NCI-H2196 (cell line): Measurements from ENCODE around the gene ARMC7.

Experiments
- DNase-seq: peaks from one replicate; lab custom pipeline; 2025; ENCODE audit not compliant: unreplicated experiment; lab: John Stamatoyannopoulos, UW

The ARMC7 gene

DNA sequence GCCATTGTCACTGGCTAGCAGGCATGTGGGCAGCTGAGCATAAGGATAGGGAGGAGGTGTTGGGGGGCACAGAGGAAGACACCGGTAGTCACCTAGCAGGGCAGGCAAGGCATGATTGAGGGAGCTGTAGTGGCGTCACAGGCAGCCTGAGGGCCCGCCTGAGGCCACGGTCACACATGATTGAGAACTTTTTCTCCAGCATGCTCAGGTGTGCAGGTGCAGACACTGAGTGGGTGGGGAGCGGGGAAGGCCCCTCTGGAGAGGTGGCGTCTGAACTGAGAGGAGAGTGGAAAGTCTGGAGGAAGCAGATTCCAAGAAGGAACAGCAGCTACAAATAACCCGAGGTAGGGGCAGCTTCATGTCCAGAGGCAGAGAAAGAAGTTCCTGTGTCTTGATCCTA, 10.9 kb upstream of the ARMC7 start:
- no peak for DNase-seq

- no peak for DNase-seq
Observed at GRCh38 chr17:75099881-75100595, 9.7 kb upstream of the ARMC7 start.

- no peak for DNase-seq
Observed at GRCh38 chr17:75102385-75102821, 7.4 kb upstream of the ARMC7 start.

DNA sequence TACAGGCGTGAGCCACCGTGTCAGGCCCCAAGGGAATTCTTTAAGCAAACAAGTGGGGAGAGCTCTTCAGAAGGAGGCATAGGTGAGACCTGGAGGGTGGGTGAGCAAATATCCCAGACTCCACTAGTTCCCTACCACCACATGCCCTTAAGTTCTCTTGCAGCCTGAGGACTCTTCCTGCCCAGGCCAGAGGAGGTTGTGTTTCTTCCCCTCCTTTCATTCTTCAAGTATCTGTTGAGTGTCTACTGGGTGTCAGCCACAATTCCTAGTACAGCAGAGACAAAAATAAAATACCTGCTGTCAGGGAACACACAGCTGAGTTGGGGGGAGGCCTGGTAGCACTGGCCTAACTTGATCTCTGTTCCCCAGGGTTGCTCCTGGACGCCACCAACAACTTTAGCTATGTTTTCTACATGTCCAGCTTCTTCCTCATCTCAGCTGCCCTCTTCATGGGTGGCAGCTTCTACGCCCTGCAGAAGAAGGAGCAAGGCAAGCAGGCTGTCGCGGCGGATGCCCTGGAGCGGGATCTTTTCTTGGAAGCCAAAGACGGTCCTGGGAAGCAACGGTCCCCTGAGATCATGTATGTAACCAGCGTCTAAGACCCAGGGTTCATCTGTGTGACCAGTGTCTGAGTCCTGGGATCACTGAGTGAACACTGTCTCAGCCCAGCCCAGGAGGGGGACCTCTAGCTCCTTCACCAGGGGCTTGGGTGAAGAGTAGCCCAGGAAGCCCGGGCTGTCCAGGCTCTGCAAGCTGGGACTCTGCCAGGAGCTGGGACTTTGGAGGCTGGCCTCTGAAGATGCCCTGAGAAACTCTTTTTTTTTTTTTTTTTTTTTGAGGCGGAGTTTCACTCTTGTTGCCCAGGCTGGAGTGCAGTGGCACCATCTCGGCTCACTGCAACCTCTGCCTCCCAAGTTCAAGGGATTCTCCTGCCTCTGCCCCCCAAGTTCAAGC, 5.9 kb upstream of the ARMC7 start:
- DNase-seq: no peak

DNA sequence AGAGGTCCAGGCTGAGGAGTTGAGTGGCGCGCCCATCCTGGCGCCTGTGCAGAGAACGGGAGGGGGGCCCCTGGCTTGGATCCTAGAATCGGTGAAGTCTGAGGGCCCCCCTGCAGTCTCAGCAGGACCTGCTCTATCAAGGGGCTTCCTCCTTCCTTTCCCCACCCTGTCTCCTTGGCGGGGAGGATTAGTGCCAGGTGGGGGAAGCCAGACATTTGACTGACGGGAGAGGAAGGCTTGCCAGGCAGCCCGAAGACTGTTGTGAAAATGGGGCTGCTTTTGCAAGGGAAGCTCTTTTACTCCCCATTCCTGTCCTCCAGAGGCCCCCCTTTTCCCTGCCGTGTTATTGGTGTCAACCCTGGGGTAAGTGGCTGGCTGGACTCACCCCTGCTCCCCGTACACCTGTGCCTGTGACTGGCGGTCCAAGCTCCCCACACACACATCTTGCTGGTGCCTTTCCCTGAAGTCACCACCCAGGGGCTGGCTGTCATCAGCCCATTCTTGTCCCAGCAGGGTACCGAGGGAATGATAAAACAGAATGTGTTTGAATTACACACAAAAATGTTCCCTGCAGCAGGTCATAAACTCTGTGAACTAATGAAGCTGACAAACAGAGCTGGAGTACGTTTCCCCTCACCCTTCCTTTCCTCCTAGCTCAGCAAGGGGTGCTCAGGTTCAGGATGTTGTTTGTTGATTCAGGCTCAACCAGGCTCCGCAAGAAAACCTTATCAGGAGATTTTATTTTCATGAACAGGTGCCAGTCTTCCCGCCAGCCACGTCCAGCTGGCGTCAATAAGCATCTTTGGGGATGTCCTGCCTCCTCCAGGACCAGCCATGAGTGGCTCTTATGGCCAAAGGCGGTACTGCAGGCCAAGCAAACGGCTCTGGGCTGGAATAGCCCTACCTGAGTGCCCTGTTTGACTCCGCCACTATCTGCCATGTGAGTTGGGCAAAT, 4.4 kb upstream of the ARMC7 start:
- DNase-seq: peak; percentile 94

DNA sequence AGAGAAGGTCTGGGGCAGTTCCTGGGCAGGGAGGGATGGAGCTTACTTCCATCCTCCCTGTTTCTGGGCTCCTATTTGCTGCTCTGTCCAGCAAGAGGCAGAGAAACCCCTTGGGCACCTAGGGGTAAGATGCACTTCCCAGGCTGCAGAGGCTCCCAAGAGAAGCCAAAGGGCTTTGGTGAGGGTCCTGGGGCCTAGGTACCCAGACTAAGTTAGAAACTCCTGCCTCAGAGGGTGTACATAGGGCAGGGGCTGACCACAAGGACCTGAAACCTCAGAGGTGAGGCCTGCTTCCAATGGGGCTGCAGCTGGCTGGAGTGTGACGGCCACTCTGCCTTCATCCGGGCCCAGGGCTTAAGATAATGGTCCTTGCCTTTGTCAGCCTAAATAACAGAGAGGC, 1.6 kb upstream of the ARMC7 start:
- DNase-seq: no peak

- DNase-seq: no peak
Observed at GRCh38 chr17:75109046-75109406, 743 bp upstream of the ARMC7 start.

- no peak for DNase-seq
Observed at GRCh38 chr17:75110234-75110937, 617 bp downstream of the ARMC7 start.

- no peak for DNase-seq
Observed at GRCh38 chr17:75111777-75112335, 2.1 kb downstream of the ARMC7 start.

GRCh38 chr17:75113798-75114551, 4.2 kb downstream of the ARMC7 start:
- peak; percentile 85 for DNase-seq

DNA sequence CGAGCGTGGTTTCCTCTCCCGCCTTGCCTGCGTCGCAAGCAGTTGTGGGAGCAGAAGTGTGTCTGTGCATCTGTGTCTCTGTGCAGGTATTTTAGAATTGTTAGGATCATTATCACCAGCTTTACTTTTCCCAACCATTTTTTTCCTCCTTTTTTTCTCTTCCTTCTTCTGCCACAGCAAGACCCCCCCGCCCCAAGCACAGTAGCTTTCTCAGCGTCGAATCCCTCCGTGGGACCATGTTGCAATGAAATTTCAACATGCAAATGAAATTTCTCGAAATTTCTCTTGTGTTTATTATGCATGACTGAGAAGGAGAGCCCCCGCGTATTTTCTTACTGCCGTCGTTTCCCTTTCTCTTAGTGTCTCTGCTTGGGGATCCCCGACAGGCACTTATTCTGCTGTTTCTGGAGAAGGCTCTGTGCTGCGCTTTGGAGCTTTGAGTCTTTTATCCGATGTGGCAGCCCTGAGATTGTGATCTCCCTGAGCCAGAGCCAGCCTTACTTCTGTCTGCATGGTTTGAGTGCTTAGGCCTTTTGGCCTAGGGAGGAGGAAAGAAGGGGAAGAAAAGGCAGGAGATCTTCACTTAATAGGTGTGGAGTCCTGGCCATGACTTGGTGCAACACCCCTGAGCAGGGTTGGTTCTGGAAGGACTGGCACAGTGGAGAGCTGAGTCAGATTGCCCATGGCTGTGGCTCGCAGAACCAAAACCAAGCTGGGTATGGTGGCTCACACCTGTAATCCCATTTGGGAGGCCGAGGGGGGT, 5.0 kb downstream of the ARMC7 start:
- no peak for DNase-seq

DNA sequence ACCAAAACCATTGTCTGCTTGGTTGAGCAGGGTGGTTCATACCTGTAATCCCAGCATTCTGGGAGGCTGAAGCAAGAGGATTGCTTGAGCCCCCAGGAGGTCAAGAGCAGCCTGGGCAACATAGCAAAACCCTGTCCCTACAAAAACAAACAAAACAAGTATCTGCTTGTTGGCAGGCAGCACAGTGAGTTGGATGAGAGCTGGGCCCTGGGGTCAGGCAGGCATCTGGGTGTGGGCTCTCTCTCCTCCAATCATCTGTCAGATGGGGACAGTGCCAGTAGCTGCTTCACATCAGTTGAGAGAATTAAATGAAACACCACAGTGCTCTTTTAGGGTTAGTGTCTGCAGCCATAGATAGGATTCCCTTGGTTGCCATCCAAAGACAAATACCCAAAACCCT, 5.8 kb downstream of the ARMC7 start:
- DNase-seq: no peak

- DNase-seq: no peak
Observed at GRCh38 chr17:75116737-75117136, 7.0 kb downstream of the ARMC7 start.

DNA sequence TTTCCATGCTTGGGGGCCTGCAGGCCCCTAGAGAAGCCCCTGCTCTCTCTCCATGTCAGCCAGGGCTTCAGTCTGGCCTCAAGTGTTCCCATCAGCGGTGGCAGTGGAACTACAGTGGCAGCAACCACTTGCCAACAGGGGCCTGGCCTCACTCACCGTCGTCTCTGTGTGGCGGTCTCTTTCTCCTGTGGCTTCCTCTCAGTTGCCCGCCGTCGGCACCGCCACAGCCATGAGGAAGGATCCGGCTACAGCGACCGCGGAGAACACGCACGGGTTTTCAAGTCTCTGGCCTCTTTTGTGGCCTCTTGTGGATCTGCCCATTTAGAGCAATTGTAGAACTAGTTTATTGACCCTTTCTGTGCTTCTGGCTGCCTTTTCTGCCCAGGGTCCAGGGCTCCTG, 8.5 kb downstream of the ARMC7 start:
- DNase-seq: no peak

- DNase-seq: peak; percentile 78
Observed at GRCh38 chr17:75124041-75124818, 14.5 kb downstream of the ARMC7 start.

DNA sequence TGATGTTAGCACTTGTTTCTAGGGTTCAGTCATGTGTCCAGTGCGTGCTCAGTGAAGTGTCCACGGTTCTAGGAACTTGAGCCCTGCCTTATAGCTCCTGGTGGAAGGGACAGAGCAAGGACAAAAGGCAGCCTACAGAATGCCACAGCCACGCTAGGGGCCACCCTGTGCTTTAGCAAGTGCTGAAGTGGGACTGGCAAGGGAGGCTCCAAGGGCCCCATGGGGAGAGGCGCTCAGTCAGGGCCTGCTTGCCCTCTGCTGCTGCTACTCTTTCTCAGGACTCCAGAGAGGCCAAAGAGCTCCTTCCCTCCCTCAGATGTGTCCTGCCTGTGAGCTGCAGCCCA, 15.0 kb downstream of the ARMC7 start:
- no peak for DNase-seq

DNA sequence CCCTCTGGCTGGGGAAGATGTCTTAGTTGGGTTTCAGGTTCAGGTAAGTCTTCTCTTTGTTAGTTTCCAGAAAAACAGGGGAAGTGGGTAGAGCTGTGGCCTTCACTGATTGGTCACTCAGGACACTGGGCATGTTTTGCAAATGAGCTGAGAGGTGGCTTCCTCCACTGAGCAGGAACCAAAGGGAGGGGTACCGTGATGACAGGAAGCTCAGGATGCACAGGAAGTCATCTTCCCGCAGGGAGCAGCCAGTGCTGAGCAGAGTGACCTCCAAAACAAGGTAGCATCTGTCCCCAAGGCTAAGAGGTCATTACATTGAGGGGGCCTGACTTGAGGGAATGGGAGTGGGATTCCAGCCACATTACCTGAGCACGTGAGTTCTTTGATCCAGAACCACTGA, 16.2 kb downstream of the ARMC7 start:
- no peak for DNase-seq

DNA sequence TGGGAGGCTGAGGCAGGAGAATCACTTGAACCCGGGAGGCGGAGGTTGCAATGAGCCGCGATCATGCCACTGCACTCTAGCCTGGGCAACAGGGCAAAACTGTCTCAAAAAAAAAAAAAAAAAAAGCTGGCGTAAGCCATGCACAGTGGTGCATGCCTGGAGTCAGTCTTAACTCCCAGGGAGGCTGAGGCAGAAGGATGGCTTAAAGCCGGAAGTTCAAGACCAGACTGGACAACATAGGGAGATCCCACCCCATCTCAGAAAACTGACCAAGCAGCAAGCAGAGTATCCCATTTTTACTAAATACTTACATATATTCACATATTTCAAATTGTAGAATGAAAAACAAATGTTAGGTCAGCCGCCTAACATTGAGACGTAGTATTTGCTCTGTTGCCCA, 17.2 kb downstream of the ARMC7 start:
- DNase-seq: no peak
